Right ventricle myocardium superior (tissue), 1 donor: ENCODE results near the gene MMEL1. TPM values are rescaled to one million over a fixed set of nuclear protein-coding genes. Genes with fewer than 3 reads are reported as not detected.

ENCODE experiments used
- ATAC-seq: fragments of 200-7000 bp; cut with Tn5 transposase; one replicate; pipeline ENCODE4 v1.9.1; 2020; ENCODE audit warnings: mild to moderate bottlenecking; ENCODE audit not compliant: poor library complexity
- DNase-seq: peaks from one replicate; pipeline ENCODE4 v3.0.0-alpha.2; 2020
- intact Hi-C: fragments of 100-400 bp; cut with DNase I; formaldehyde crosslinking; loops from one replicate; pipeline ENCODE4 v1.11.2; 2022
- total RNA-seq: library from RNA; stranded (reverse); fragmentation: NEBNext Ultra II Directional; extraction: Animal tissue kit (Norgen Biotek cat#: 25700); gene quantifications from one replicate; pipeline ENCODE4 v1.2.1, GENCODE V29; 2021
- donor health status: DM: no; HTN: yes; CAD: no; lungs with severe emphysema.

The MMEL1 gene
- total RNA-seq, 1 donor from 2014 or later, result 0.48 TPM

DNA sequence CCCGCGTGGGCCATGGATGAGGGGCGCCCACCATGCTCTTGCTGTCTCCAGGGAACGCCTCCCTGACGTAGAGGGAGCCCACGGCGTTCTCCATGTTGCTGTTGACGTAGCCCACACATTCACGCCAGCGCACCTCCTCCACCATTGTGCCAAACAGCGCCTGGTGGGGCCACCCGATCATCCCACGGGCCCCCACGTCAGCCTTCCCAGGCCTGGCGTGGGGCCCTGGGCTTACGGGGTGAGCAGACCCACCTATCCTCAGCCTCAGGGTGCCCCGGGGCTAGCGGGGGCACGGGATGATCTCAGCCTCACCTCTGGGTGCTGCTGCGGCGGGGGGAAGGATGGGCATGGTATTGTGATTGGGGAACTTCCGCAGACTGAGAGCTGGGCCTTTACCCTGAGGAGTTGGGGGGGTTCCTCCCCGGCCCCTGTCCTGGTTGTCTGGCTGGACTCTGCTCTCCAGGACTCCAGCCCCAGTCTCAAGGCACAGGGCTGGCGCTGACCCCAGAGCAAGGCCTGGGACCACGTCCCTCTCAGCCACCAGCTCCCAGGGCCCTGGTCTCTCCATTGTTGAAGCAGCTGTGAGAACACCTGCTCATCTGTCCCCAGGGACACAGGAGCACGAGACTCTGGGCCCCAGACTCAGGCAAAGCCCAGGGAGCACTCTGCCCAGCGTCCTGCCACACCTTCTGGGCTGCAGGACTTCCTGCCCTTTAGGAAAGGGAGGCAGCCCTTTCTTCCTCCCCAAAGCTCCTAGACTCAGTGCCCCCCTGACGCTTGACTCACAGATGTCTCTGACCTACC is 36.1 kb downstream of the MMEL1 start:
- DNase-seq (peak; percentile 21), ATAC-seq (no peak)
- intact Hi-C loops, result no loop called here

DNA sequence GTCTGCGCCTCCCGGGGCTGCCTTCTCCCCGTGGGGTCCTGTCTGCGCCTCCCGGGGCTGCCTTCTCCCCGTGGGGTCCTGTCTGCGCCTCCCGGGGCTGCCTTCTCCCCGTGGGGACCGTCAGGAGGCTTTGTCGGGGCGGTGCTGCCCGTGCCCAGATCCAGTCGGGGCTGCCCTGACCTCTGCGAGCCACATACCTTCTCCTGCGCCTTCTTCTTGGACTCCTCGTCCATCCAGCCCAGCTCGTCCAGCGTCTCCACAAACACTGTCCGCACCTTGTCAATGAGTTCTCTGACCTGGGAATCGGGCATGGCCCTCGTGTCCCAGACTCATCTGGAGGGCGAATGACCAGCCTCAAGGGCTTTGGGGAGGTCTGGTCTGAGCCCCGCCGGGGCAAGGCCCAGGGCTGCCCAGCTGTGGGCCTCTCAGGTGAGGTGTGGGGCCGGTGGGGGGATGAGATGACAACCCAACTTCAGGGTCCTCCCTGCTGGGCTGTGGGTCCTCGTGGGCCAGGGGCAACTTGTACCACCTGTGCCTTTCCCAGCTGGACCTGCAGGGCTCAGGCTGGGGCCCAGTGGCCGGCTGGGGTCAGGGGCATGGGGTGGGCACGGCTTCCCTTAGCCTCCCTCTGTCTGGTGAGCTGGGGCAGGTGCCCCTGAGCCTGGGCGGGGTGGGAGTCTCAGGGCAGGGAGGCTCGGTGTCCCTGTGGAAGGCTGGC is 36.8 kb downstream of the MMEL1 start:
- intact Hi-C loops, result no loop called here
- no peak for ATAC-seq
- peak; percentile 32 for DNase-seq

DNA sequence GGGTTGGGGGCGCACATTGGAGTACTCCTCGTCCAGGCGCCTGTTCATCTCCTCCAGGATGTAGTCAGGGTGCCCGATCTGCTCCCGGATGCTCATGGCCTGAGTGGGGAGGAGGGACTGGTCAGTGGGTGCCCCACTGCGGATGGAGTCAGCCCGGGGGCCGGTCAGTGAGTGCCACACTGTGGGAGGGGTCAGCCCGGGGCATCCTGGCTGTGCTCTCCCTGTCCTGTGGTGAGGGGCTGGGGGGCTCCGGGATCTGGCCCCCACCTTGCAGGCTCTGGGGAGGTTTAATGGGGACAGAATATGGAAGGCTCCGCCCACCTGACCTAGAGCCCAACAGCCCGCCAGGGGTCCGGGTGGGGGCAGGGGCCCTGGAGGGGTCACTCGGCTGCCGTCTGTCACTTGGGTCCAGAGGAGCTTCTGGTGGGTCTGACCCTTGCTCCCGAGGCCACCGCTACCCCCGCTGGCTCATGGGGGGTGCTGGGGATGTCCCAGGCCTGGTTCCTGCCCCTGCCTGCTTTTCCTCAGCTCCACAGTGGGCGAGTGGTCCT is 37.5 kb downstream of the MMEL1 start:
- no peak for DNase-seq
- intact Hi-C loops, result no loop called here
- no peak for ATAC-seq

DNA sequence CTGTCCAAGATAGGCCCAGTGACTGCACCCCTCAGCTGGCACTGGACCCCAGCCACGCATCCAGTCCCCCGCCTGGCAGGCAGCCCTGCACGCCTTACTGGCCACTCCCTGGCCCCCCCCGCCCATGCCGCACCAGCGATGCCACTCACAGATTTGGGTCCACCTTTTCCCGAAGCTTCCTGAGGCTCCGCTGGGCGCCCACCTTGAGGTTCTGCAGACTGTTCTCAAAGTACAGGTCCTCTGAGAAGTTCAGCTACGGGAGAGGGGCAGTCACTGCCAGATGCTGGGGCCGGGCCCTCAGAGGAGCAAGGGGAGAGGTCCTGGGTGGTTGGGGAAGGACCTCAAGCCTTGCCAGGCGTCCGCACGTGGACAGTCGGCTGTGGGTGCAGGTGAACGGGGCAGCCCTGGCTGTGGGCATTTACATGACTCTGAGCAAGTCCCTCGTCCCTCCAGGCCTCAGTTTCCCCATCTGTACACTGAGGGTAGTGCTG is 38.1 kb downstream of the MMEL1 start:
- ATAC-seq (no peak), DNase-seq (peak; percentile 37)
- intact Hi-C loops, result no loop called here

DNA sequence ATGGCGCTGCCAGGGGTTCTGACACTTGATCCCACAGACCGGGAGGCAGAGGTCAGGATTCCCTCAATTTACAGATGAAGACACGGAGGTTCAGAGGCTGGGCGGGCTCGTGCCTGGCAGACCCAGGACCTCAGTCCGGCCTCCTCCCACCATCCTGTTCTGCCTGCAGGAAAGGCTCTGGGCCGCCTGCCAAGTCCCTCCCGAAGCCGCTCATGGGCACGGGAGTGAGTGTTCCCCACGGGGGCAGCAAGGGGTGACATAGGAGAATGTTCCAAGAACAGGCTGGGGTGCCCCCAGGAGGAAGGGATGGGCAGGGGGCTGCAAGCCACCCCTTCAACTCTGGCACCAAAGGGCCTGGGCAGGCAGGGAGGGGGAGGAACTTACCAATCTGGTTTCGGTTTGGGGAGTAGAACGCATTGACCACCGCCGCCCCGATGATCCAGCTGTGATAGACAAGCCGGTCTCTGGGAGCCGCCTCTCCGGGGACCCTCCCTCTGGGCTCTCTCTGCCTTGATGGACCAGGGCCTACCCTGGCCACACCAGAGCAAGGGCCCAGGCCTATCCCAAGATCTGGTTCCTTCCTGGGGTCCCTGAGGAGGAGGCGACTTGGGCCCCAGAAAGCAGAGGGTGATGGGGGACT is 38.7 kb downstream of the MMEL1 start:
- DNase-seq (peak; percentile 72), ATAC-seq (peak; percentile 23)
- intact Hi-C loops, result no loop called here

DNA sequence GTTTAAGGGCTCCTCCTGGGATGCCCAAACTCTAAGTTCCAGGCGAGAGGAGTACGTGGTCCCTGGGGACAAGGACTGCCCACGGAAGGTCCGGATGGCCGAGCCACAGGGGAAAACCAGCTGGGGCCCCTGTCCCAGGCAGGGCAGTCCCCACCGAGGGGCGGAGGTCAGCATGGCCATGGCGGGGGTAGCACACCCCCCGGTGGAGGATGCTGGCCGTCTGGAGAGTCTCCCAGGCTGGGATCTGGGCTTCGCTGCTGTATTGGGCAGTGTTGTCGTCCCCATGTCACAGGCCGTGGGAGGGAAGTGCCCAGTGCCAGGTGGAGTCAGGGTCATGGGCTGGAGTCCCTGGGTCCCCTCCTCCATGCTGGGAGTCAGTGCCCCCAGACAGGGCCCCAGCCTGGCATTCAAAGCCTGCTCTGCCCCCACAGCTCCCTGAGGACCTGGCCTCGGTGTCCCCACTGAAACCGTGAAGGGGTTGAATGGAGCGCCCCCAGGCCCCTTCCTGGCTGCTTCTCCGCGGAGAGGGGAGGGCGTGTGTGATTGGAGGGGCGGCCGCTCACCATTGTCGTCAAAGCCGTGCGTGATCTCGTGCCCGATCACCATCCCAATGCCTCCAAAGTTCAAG is 39.5 kb downstream of the MMEL1 start:
- ATAC-seq, result no peak
- intact Hi-C loops, result no loop called here

DNA sequence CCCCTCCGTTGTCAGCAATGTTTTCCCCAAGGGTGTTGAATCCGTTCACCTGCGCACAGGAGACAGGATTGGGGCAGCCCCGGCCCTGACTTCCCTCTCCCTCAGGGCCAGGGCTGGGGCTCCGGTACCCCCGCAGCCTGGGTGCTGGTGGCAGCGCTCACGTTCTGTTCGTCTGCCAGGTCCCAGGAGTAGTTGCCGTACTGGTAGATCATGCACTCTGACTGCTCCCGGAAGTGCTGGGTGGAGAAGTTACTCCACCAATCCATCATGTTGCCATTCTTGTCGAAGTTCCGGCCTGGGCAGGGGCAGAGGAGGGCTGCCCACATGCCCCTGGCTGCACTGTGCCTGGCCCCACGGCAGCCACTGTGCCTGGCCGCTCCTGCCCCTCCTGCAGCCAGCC is 40.1 kb downstream of the MMEL1 start:
- ATAC-seq, result no peak
- intact Hi-C loops, result no loop called here
- DNase-seq, result peak; percentile 40

More for the DNA sequence above, 39.5 kb downstream of the MMEL1 start:
- DNase-seq, result peak; percentile 26

DNA sequence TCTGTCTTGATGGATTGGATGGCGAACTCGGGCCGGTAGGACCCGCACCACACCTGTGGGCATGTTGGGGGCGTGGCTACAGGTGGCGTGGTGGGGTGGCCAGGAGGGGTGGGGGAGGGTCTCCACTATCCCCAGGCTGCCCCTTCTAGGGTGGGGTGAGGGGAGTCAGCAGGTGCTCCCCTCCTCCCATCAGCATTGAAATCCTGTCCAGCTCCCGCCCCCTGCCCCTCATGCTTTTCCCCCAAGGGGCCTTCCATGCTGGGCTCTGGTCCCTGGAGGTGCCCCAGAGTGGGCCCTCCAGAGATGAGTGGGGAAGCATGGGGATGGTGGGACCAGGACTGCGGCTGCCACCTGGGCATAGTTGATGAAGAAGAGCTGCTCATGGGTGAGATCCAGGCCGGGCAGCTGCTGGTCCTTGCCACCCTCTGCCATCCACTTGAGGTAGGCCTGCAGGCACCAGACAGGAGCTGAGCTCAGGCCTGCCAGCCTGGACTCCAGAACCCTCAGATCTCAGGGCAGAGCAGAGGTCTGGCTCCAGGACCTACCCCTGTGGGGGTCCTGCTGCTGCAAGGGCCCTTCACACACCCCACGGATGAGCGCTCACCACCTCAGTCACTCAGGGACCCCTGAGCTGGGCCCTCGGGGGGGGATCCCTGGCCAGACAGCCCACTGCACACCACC is 41.1 kb downstream of the MMEL1 start:
- intact Hi-C loops, result no loop called here
- peak; percentile 30 for DNase-seq
- no peak for ATAC-seq

DNA sequence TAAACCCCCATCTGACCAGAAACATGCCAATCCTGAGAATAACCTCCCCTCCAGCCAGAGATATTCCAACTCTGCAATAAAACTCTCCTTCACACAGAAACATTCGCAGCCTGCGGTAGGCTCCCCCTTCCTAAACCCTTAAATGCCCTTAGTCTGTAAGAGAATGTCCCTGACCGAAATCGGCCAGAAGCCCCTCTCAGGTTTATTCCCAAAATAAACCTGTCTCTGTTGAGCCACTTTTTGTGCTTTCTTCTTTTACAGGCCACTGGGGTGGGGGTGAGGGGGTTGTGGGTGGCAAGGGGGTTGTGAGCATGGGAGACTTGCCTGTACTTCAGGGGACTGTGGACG is 41.6 kb downstream of the MMEL1 start:
- no peak for ATAC-seq
- DNase-seq, result no peak
- intact Hi-C loops, result no loop called here

DNA sequence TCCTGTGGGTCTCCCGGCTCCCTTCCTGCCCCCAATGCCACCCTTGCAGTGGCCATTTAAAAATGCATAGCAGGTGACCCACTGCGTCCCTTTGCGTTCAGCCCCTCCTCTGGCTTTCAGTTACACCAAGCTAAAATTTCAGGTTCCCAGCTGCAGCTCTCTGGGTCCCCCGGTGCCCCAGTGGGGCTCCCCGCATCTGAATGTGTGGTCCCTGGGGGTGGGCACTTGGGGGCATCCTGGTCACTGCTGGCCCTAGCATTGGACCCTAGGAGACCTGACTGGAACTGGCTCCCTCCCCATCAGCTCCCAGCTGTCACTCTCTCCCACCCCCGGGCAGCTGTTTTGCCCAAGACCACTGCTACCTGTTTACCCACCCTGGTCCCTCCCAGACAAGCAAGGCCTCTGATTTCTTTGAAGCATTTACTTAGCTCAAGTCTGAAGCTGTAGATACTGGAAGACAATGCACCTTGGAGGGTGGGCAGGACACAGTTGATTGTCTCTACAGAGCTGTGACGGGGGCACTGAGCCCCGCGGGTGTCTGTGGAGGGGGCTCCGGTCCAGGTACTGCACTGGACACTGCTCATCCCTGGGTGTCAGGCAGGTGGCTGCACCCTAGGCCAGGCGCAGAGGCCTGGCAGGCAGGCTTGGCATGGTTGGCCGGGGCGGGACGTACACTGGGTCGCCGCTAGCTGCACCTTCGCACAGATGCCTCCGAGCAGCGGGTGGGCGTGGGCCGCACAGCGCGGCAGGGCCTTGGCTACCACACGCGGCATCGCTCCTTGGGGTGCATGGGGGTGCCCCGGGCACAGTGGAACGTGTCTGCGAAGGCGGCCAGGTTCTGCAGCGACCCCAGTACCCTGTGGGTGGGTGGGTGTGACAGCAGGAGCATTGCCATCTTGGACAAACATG is 42.3 kb downstream of the MMEL1 start:
- intact Hi-C loops, result no loop called here
- peak; percentile 33 for DNase-seq
- no peak for ATAC-seq

DNA sequence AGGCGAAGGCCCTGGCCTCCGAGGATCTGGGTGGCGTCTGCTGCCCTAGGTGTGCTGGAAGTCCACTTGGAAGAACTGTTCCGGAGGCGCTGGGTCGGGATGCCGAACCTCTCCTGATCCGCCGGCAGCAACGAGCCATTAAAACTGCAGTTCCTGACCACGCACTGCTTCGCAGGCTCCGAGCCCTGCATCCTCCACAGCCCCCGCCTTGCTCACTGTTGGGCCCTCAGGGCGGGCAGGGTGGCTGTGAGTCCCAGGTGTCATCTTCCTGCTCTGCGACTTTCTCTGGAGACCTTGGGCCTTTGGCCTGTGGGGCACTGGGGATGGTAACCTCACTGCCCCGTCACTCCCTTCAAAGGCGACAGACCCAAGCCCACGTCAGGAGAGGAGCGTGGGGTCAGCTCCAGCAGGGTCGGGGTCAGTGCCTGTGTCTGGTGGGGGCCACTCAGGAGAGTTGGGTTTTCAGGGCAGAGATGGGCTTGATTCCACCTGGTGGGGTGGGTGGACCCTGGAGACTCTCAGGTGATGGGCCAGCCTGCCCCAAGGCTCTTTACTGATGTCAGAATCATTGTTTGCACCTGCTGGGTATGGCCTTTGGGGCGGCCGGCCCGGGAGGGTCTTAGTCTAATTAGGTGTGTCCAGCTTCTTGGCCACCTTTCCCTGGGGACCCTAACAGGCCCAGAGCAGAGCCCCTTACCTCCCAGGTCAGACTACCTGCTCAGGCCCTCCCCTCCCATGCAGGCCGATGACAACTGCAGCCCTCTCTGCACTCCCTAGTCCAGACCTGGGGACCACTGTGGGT is 43.2 kb downstream of the MMEL1 start:
- intact Hi-C loops, result no loop called here
- ATAC-seq (no peak), DNase-seq (peak; percentile 41)

DNA sequence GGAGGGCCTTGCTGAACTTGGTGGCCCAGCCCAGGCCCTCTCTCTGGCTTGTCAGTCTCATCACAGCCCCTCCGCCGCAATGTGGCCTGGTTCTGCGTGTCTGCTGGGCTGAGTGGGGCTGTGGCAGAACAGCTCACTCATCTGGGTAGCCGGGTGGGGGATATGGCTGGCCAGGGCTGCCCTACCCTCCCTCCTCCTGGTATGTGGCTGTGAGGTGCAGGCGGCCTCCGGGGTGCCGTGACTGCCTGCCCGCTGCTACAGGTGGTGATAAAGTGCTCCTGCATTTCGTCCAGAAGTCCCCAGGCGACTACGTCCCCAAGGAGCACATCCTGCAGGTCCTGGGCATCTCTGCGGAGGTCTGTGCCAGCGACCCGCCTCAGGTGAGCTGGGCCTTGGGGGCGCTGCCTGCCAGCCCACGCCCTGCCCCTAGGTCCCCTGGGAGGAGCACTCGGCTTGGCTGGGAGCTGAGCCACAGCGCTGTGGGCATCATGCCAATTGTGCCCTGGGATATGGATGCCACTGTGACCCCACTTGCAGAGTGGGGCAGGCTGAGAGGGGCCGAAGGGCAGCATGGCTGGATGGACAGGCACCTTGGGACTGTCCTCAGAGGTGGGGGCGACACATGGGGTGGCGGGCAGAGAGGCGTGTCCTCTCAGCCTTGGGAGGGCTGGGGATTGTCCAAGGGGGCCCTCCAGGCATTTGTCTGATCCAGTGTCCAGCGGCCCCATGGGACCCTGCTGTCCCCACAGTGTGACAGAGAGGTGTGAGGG is 44.0 kb downstream of the MMEL1 start:
- intact Hi-C loops, result no loop called here
- peak; percentile 46 for DNase-seq
- ATAC-seq, result no peak

DNA sequence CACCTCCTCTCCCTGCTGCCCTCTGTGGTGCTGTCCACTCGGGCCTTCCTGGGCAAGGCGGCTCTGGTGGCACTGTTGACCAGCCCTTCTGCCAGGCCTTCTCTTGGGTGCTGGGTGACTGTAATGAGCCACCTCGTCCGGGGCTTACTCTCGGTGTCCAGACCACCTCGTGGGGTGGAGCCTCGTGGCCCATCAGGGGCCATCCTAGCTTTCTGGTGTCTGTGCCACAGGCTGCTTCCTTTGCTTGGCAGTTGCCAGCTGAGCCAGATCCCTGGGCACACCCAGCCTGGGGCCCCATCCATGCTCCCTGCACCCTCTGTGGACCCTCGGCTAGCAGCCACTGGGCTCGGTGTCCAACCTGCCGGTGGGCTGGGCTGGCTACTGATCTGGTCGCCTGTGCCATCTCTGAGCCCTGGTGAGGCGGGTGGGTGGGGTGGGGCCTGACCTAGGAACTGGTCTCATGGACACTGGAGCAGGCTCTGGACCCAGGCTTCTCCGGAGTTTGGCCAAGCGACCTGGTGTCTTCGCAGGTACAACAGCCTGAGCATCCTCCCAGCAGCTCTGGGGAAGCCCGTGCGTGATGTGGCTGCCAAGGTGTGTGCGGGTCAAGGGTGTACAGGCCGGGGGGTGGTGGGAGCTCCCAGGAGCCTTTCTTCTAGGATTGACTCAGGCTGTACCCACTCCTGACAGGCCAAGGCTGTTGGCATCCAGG is 44.8 kb downstream of the MMEL1 start:
- peak; percentile 43 for DNase-seq
- intact Hi-C loops, result no loop called here
- ATAC-seq, result no peak

DNA sequence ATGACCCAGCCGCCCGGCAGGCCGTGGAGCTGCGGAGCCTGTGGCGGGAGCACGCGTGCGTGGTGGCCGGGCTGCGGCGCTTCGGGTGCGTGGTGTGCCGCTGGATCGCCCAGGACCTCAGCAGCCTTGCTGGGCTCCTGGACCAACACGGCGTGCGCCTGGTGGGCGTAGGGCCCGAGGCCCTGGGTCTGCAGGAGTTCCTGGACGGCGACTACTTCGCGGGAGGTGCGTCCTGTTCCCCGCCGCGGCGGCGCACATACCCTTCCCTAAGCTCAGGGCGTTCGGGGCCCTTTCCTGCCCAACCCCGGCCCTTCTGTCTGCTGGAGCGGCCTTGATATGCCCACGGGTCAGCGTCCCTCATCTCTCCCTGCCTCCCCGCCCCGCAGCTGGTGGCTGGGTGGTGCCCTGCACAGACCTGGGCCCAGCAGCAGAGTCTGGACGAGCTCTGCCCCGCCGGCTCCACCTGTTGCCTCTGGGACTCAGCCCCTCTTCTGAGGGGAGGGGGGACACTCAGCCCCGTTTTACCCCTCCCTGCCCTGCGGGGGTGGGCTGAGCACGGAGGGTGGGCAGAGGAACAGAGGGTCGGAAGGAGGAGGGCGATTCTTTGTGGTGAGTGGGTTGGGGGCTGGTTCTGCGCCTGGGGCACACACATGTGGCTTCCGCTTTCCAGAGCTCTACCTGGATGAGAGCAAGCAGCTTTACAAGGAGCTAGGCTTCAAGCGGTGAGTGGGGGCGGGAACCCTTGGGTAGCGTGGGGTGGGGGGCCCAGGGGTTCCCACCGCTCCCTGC is 45.6 kb downstream of the MMEL1 start:
- no peak for DNase-seq
- no peak for ATAC-seq
- intact Hi-C loops, result no loop called here
